GM23338 (cell line): ENCODE measurements around the gene SORD. TPM values are rescaled to one million over a fixed set of nuclear protein-coding genes. Genes with fewer than 3 reads are reported as not detected.
"Not testable (repeated sequence)": the region's sequence is repeated elsewhere in the genome, so short reads cannot be mapped to it uniquely, and the experiment has no call there.

Source experiments
- ATAC-seq: fragments of 200-7000 bp; cut with Tn5 transposase; 3 replicates; pipeline ENCODE4 v1.9.1; 2020
- DNase-seq: peaks from one replicate; pipeline ENCODE4 v3.0.0-alpha.2; 2015; ENCODE audit warnings: low spot score
- H2AFZ ChIP-seq: fragments of 200-600 bp; sonication (generic); 2 replicates; pipeline ENCODE4 v1.8.0; 2016; ENCODE audit warnings: antibody characterized with exemption, mild to moderate bottlenecking, moderate library complexity
- H3F3A ChIP-seq: fragments of 200-600 bp; sonication (generic); replicated peaks from 2 replicates; pipeline ENCODE4 v1.8.0; 2017; ENCODE audit warnings: antibody characterized with exemption, mixed run types, low read depth
- H3K27ac ChIP-seq: fragments of 200-600 bp; sonication (generic); 2 replicates; pipeline ENCODE4 v1.6.1; 2016; ENCODE audit warnings: low read depth
- H3K27me3 ChIP-seq: fragments of 200-600 bp; sonication (generic); 2 replicates; pipeline ENCODE4 v1.8.0; 2016; ENCODE audit warnings: mild to moderate bottlenecking, mixed run types, moderate library complexity; ENCODE audit not compliant: insufficient read depth
- H3K36me3 ChIP-seq: fragments of 200-600 bp; sonication (generic); 2 replicates; pipeline ENCODE4 v1.8.0; 2016; ENCODE audit warnings: mild to moderate bottlenecking; ENCODE audit not compliant: insufficient read depth
- H3K4me1 ChIP-seq: fragments of 200-600 bp; sonication (generic); 2 replicates; pipeline ENCODE4 v1.8.0; 2016; ENCODE audit warnings: mild to moderate bottlenecking, moderate library complexity; ENCODE audit not compliant: insufficient read depth
- H3K4me2 ChIP-seq: fragments of 200-600 bp; sonication (generic); 2 replicates; pipeline ENCODE4 v1.7.1; 2017; ENCODE audit warnings: mixed run types
- H3K4me3 ChIP-seq: fragments of 200-600 bp; sonication (generic); 2 replicates; pipeline ENCODE4 v1.6.1; 2016; ENCODE audit warnings: mixed run types
- H3K79me2 ChIP-seq: fragments of 200-600 bp; sonication (generic); replicated peaks from 2 replicates; pipeline ENCODE4 v1.8.0; 2017; ENCODE audit warnings: mild to moderate bottlenecking; ENCODE audit not compliant: insufficient read depth
- H3K9me2 ChIP-seq: fragments of 200-600 bp; sonication (generic); 2 replicates; pipeline ENCODE4 v1.8.0; 2017; ENCODE audit not compliant: insufficient read depth
- H4K20me1 ChIP-seq: fragments of 200-600 bp; sonication (generic); replicated peaks from 2 replicates; pipeline ENCODE4 v1.8.0; 2017; ENCODE audit warnings: mild to moderate bottlenecking; ENCODE audit not compliant: insufficient read depth
- H3K27ac Mint-ChIP-seq: 2 replicates; pipeline ENCODE4 v1.8.0; 2020; ENCODE audit warnings: inconsistent platforms, mild to moderate bottlenecking, moderate library complexity, mixed read lengths
- H3K27me3 Mint-ChIP-seq: 3 replicates; pipeline ENCODE4 v1.8.0; 2022; ENCODE audit warnings: low read depth, mild to moderate bottlenecking, moderate library complexity, mixed read lengths, inconsistent platforms; ENCODE audit not compliant: insufficient read depth, poor library complexity
- H3K36me3 Mint-ChIP-seq: 3 replicates; pipeline ENCODE4 v1.8.0; 2021; ENCODE audit warnings: low read depth, mild to moderate bottlenecking, inconsistent platforms, moderate library complexity, mixed read lengths
- H3K4me1 Mint-ChIP-seq: 3 replicates; pipeline ENCODE4 v1.8.0; 2020; ENCODE audit warnings: mild to moderate bottlenecking, inconsistent platforms, mixed read lengths
- H3K4me3 Mint-ChIP-seq: 3 replicates; pipeline ENCODE4 v1.8.0; 2021; ENCODE audit warnings: moderate library complexity, mild to moderate bottlenecking, inconsistent platforms, mixed read lengths
- H3K9me3 Mint-ChIP-seq: 3 replicates; pipeline ENCODE4 v1.8.0; 2020; ENCODE audit warnings: moderate library complexity, mild to moderate bottlenecking, inconsistent platforms, mixed read lengths
- polyA plus RNA-seq: library from polyadenylated mRNA; unstranded; fragments of >200 nt; fragmentation: Nextera tagmentation; extraction: Ambion mirVana; gene quantifications from 2 replicates; pipeline ENCODE4 v1.2.1, GENCODE V29; 2016
- total RNA-seq: library from RNA; depleted of rRNA; stranded (reverse); fragments of >200 nt; shearing (Covaris generic); gene quantifications from 2 replicates; pipeline ENCODE4 v1.2.3, GENCODE V29; 2014

The SORD gene
- total and polyA plus RNA-seq, 2 experiments from 2014 or later = 12.5 to 55.0 TPM

GRCh38 chr15:44984144-44984543 lies 38.9 kb upstream of the SORD start:
- not testable (repeated sequence) for H3K27ac Mint-ChIP-seq

GRCh38 chr15:44986346-44987055 lies 36.5 kb upstream of the SORD start:
- H3K27me3 ChIP-seq, H4K20me1 ChIP-seq, H3K36me3 Mint-ChIP-seq, H3K4me2 ChIP-seq, H3K4me1 ChIP-seq, ATAC-seq, H3K4me1 Mint-ChIP-seq, H3K9me3 Mint-ChIP-seq, H3K36me3 ChIP-seq, H3K27ac ChIP-seq, H3K27me3 Mint-ChIP-seq, H3K9me2 ChIP-seq, H3K79me2 ChIP-seq, H3F3A ChIP-seq, H3K4me3 Mint-ChIP-seq, H3K4me3 ChIP-seq, H3K27ac Mint-ChIP-seq: not testable (repeated sequence)
- peak overlapping the region; percentile 47; the same call in 1 of the 2 replicates for H2AFZ ChIP-seq
- peak; percentile 2 for DNase-seq

More at GRCh38 chr15:44984144-44984543, 38.9 kb upstream of the SORD start:
- H3K36me3 ChIP-seq, H3K27me3 ChIP-seq, H3K36me3 Mint-ChIP-seq, H3K79me2 ChIP-seq, H3F3A ChIP-seq, H3K4me2 ChIP-seq, DNase-seq, H3K4me1 ChIP-seq, H3K4me1 Mint-ChIP-seq, H3K27me3 Mint-ChIP-seq, H4K20me1 ChIP-seq, H2AFZ ChIP-seq, H3K4me3 ChIP-seq, H3K9me2 ChIP-seq, H3K9me3 Mint-ChIP-seq, H3K4me3 Mint-ChIP-seq, ATAC-seq, H3K27ac ChIP-seq: not testable (repeated sequence)

GRCh38 chr15:44987711-44988110 lies 35.3 kb upstream of the SORD start:
- H3K27ac Mint-ChIP-seq, H3K27ac ChIP-seq, H3K36me3 Mint-ChIP-seq, H3K9me3 Mint-ChIP-seq, H3K27me3 ChIP-seq, H3K36me3 ChIP-seq, H4K20me1 ChIP-seq, ATAC-seq, H3K9me2 ChIP-seq, H3K4me3 ChIP-seq, H3K79me2 ChIP-seq, H3K4me2 ChIP-seq, DNase-seq, H3K27me3 Mint-ChIP-seq, H3F3A ChIP-seq, H3K4me3 Mint-ChIP-seq, H2AFZ ChIP-seq, H3K4me1 ChIP-seq, H3K4me1 Mint-ChIP-seq: not testable (repeated sequence)

- not testable (repeated sequence) for H3K4me3 Mint-ChIP-seq, H3K27ac ChIP-seq, H4K20me1 ChIP-seq, H3K4me1 ChIP-seq, H3F3A ChIP-seq, H2AFZ ChIP-seq, H3K79me2 ChIP-seq, H3K4me1 Mint-ChIP-seq, H3K9me2 ChIP-seq, H3K4me3 ChIP-seq, H3K9me3 Mint-ChIP-seq, H3K36me3 Mint-ChIP-seq, H3K4me2 ChIP-seq, H3K27me3 Mint-ChIP-seq, H3K27me3 ChIP-seq, ATAC-seq, H3K27ac Mint-ChIP-seq, DNase-seq, H3K36me3 ChIP-seq
Measured at GRCh38 chr15:44988184-44988869, 34.7 kb upstream of the SORD start.
